Mesodermal cell (in vitro differentiated cells): ENCODE data around the gene AGK.

Source experiments
- H3K27ac ChIP-seq: 2 replicates; pipeline ENCODE4 v1.7.0; 2013; ENCODE audit warnings: mild to moderate bottlenecking, low read depth, low read length, moderate library complexity; ENCODE audit not compliant: severe bottlenecking
- H3K36me3 ChIP-seq: 2 replicates; pipeline ENCODE4 v1.7.1; 2013; ENCODE audit warnings: mild to moderate bottlenecking, low read length, moderate library complexity; ENCODE audit not compliant: control insufficient read depth, insufficient read depth
- H3K4me1 ChIP-seq: one replicate; pipeline ENCODE4 v1.7.1; 2013; ENCODE audit warnings: mild to moderate bottlenecking, low read length; ENCODE audit not compliant: insufficient read depth, control insufficient read depth, poor library complexity, severe bottlenecking
- H3K4me3 ChIP-seq: 2 replicates; pipeline ENCODE4 v1.7.0; 2013; ENCODE audit warnings: low read length, control low read depth, mild to moderate bottlenecking; ENCODE audit not compliant: insufficient read depth, poor library complexity, severe bottlenecking; ENCODE audit errors: extremely low read depth
- H3K9me3 ChIP-seq: 2 replicates; pipeline ENCODE4 v1.7.1; 2013; ENCODE audit warnings: mild to moderate bottlenecking, low read length, moderate library complexity; ENCODE audit not compliant: control insufficient read depth
- WGBS, 2 experiments: methylation state at CpG; one replicate each; pipeline ENCODE4 v1.1.5; 2013; ENCODE audit warnings: missing lambda C conversion rate in 2 of 2; ENCODE audit not compliant: insufficient coverage in 2 of 2; 5-methylcytosine and 5-hydroxymethylcytosine counted together

AGK gene

DNA sequence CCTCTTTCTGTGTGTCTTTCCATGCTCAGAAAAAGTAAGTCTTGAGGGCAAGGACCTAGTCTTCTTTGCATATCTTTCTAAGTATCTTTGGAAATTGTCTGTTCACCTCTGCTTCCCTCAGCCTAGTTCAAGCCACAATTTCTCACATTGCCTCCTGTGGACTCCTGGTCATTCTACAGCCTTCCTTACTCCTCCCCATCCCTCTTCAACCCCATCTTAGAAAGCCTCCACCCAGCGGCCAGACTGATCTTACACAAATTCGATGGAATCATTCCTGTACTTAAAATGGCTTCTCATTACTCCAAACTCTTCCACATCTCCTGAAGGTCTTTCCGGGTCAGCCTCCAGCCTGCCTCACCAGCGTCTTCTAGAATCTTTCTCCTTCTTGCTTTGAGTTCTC is 24.1 kb upstream of the AGK start:
- Histone ChIP-seq H3K9me3 (no peaks in the 10 kb centered on the region), H3K27ac (no peak overlapping the region), H3K4me1 (no peaks in the 10 kb centered on the region), H3K4me3 (no peak overlapping the region), H3K36me3 (no peaks in the 10 kb centered on the region)
- WGBS, 2 experiments: 81 to 93% methylated on average over 4 of the region's 4 CpGs

DNA sequence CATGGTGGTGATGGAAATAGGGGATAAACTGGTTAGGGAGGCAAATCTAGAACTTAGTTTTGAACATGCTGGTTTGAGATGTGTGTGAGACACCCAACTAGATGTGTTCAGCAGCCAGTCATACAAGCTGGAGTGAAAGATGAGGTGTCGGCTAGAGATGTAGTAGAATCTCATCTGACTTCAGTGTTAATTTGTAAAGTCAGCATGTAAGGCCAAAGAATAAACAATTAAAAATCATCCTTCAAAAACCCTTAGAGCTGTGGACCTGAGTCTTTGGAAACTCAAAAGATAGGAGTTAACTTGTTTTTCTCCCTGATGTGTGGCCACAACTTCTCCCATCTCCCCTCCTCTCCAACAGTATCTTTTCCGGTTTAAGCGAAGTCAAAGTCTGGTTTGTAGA is 22.8 kb upstream of the AGK start:
- no CpG with 5 or more reads among the region's 3 CpGs for WGBS, 2 experiments
- H3K9me3 ChIP-seq: no peaks in the 10 kb centered on the region

DNA sequence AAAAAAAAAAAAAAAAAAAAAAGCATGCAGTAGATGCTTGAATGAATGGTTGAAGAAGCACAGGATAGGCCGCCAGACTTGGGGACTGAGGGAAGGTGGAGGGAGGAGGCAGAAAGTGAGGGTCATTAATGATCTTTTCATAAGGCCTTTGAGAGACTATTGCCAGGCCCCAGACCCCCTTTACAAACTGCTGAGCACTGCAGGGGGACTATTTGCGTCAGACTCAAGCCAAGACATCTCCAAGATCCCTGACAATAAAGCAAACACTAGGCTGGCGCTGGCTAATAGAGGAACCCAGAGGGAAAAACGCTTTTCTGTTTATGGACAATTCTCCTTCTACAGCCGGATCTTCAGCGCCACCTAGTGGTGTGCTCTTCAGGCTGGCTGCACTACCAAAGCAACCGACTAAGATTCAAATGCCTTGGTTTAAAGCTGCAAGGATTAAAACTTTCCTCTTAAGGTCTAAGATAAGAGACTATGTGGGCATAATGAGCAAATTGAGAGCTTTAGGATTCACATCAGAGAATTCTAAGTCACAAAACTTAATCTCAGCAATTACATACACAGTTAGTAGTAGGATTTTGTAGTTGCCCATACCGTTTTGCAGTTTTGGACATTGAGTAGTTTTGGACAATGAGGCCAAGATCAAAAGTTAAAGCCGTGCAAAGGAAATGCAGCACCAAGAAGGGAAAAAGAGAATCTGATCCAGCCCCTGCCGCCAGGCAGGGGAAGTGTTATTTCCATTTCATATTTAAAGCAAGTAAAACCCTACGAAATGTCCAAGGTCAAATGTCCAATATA is 17.9 kb upstream of the AGK start:
- Histone ChIP-seq H3K4me3 (no peak overlapping the region), H3K27ac (peak overlapping the region; percentile 52), H3K4me1 (no peaks in the 10 kb centered on the region), H3K36me3 (no peaks in the 10 kb centered on the region), H3K9me3 (no peaks in the 10 kb centered on the region)
- WGBS, 2 experiments: 39 to 100% methylated on average over 2 to 5 of the region's 11 CpGs

More for the DNA sequence above, 22.8 kb upstream of the AGK start:
- no peaks in the 10 kb centered on the region for H3K4me1 ChIP-seq
- no peak overlapping the region for H3K4me3 ChIP-seq
- no peaks in the 10 kb centered on the region for H3K36me3 ChIP-seq
- no peak overlapping the region for H3K27ac ChIP-seq

DNA sequence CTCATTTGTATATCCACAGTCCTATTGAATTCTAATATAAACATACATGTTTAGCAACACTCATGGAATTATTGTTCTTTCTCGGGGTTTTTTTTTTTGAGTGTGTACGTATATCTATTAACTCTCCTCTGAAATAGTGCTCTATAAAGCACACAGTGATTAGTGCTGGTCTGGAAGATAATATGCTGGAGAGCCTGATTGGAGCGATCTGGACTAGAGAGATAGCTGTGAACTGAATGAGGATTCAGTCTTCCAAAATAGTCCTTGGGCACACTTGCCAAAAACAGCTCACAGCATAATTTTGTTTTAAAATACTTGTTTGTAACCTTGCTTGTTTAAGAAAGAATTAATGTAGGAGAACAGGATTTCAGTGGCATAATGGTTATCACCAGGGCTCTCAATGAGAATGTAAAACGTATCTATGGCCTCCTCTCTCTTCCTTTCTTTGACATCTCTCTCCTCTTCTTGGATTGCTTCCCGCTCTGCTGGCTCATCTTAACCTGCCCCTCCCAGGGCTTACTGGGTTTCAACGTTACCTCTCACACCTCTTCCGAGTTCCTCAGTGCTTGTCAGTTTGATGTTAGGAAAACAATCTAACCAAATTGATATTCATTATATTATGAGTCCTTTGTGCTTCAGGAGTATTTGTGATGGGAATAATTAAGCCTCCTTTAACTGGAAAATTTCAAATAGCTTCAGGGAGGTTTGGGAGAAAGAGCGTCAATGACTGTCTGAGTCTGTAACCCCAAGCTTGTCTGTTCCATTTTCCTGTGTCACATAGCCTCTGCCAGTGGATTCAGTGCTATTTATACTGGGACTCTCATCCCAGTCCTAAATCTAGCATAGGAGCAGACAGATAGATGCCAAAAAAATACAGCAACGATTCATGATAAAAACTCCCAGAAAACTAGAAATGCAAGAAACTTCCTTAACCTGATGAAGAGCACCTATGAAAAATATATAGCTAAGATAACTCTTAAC is 16.2 kb upstream of the AGK start:
- H3K36me3 ChIP-seq: no peaks in the 10 kb centered on the region
- H3K9me3 ChIP-seq: no peaks in the 10 kb centered on the region
- WGBS, 2 experiments: 73 to 76% methylated on average over 2 to 4 of the region's 9 CpGs
- no peak overlapping the region for H3K27ac ChIP-seq
- H3K4me1 ChIP-seq: no peaks in the 10 kb centered on the region
- no peak overlapping the region for H3K4me3 ChIP-seq

DNA sequence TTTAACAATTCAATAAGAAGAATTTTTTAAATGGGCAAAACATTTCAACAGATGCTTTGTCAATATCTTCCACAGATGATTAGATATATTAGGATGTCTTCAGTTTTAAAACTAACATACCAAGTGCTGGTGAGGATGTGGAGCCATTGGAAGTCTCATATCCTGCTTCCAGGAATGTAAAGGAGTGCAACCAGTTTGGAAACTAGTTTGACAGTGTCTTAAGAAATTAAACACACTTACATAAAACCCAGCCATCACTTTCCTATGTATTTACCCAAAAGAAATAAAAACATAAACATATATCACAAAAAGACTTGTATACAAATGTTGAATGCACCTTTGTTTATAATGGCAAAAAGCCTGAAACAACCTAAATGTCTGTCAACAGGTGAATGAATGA is 13.3 kb upstream of the AGK start:
- H3K4me1 ChIP-seq: no peaks in the 10 kb centered on the region
- no peaks in the 10 kb centered on the region for H3K9me3 ChIP-seq
- no peaks in the 10 kb centered on the region for H3K36me3 ChIP-seq
- H3K27ac ChIP-seq: no peak overlapping the region
- no peak overlapping the region for H3K4me3 ChIP-seq

DNA sequence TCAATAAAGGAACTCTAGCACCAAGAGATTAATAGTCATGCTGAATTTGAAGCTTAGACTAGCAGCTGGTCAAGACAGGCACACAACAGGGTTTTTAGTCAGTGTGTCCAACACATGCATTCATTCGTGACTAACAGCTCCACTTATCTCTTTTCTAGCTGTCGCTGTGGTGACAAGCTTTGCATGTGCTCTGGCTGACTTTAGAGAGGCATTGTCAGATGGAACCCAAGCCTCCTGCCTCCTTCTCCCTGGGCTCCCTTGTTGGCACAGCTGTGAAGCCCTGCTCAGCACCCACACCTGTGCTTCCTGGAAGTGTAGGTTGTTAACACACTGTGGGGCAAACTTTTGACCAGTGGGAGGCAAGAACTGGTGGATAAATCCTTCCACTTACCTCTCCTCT is 9.8 kb upstream of the AGK start:
- Histone ChIP-seq H3K27ac (no peak overlapping the region), H3K4me3 (no peak overlapping the region), H3K4me1 (no peaks in the 10 kb centered on the region), H3K9me3 (no peaks in the 10 kb centered on the region), H3K36me3 (no peaks in the 10 kb centered on the region)
- 92 to 94% methylated on average over 2 of the region's 2 CpGs for WGBS, 2 experiments

DNA sequence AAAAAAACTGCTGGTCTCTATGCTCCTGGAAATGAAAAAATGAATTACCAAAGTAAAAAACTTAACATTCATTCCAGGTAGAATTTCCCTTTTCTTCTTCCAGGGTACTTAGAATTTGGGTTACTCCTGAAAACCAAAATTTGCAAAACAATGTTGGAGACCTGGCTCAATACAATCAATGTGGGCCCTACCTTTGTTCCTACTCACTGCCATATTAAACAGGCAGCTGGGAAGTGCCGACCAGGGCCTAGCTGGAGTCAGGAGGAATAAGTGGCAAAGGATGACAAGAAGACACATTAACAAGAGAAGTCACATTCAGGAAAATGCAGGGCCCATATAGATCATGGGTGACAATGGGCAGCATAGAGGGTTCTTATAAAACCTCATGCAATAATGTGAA is 6.4 kb upstream of the AGK start:
- Histone ChIP-seq H3K9me3 (no peaks in the 10 kb centered on the region), H3K4me3 (no peak overlapping the region), H3K27ac (no peak overlapping the region), H3K4me1 (no peaks in the 10 kb centered on the region), H3K36me3 (no peaks in the 10 kb centered on the region)
- WGBS, 2 experiments: 40% methylated on average over 1 of the region's 1 CpG; no CpG with 5 or more reads in 1 of the 2 experiments

DNA sequence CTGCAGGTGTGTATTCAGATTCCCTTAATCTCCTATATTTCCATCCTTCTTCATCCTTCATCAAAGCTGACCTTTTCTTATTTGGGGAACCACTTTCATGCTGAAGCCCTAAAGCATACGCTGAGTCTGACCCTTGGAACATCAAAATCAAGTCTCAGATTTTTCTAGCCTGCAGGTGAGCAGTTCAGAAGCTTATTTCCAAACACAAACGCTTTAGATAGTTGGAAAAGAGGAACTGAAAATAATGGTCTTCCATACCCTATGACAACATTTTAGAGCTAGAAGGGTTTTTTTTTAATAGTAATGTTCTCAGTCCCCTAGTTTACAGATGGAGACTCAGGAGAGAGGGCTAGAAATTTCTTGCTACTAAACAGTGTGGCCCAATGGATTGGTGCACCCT is 1.6 kb upstream of the AGK start:
- peaks cover 6% of the 10 kb centered on the region for H3K4me1 ChIP-seq
- 100% methylated on average over 1 of the region's 2 CpGs for WGBS, 2 experiments

DNA sequence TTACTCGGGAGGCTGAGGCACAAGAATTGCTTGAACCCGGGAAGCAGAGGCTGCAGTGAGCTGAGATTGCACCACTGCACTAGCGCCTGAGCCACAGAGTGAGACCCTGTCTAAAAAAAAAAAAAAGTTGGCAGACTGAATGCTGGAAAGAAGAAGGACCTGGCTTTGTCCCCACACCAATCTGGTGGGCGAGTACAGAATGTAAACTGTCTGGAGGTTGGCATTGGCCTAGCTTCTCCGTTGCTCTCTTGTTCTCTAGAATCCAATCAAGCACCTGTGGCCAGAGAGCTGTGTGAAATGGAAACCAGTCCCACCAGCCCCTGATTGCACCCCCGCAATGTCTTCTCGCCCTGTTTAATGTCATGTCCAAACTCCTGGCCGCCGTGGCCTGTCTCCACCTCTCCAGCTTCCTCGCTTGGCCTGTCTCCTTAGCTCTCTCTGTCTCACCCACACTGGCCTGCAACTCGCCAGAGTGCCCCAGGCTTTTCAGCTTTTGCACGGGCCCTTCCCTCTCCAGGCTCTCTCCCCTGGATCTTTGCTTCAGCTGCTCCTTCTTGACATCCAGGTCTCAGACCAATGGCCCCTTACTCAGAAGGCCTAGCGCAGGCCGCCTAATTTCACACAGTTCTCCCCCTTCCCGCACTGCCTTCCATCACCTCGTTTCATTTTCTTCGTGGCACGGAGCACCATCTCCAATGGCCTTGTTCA is 670 bp upstream of the AGK start:
- Histone ChIP-seq H3K27ac (no peak overlapping the region), H3K9me3 (no peaks in the 10 kb centered on the region), H3K4me1 (peaks cover 6% of the 10 kb centered on the region), H3K4me3 (peak overlapping the region; percentile 79), H3K36me3 (peaks cover 3% of the 10 kb centered on the region)
- WGBS, 2 experiments: 52 to 60% methylated on average over 18 of the region's 18 CpGs

More for the DNA sequence above, 1.6 kb upstream of the AGK start:
- H3K4me3 ChIP-seq: no peak overlapping the region
- no peaks in the 10 kb centered on the region for H3K36me3 ChIP-seq
- H3K9me3 ChIP-seq: no peaks in the 10 kb centered on the region
- no peak overlapping the region for H3K27ac ChIP-seq

DNA sequence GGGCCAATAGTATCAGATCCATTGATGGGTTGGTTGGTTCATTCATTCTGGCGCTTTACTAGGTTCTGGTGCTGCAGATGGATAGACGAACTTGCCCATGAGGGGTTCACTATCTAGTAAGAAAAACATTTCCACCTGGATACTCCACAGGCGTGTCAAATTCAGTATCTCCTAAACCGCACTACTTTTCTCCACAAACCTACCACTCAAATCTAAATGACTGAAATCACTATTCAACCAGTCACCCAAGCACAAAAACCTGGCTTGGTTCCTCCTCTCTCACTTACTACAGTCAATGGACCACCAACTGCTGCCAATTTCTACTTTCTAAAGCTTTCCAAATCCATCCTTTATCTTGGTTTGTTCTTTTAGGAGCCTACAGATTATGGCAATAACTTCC is 572 bp downstream of the AGK start:
- peak overlapping the region; percentile 79 for H3K4me3 ChIP-seq
- WGBS, 2 experiments: 24 to 27% methylated on average over 3 of the region's 4 CpGs
- H3K9me3 ChIP-seq: no peaks in the 10 kb centered on the region
- H3K36me3 ChIP-seq: peaks cover 14% of the 10 kb centered on the region
- H3K4me1 ChIP-seq: peaks cover 6% of the 10 kb centered on the region
- H3K27ac ChIP-seq: no peak overlapping the region
